Activated CD4-positive, alpha-beta T cell treated with anti-CD3 and anti-CD28 coated beads, Interleukin-2, amount 50 U/mL, for 4 hours (primary cell): ENCODE measurements around the gene KCNJ14.

ENCODE experiments used
- DNase-seq, 2 experiments: peaks; one replicate each; pipeline ENCODE4 v3.0.0-alpha.2; 2020

The KCNJ14 gene

DNA sequence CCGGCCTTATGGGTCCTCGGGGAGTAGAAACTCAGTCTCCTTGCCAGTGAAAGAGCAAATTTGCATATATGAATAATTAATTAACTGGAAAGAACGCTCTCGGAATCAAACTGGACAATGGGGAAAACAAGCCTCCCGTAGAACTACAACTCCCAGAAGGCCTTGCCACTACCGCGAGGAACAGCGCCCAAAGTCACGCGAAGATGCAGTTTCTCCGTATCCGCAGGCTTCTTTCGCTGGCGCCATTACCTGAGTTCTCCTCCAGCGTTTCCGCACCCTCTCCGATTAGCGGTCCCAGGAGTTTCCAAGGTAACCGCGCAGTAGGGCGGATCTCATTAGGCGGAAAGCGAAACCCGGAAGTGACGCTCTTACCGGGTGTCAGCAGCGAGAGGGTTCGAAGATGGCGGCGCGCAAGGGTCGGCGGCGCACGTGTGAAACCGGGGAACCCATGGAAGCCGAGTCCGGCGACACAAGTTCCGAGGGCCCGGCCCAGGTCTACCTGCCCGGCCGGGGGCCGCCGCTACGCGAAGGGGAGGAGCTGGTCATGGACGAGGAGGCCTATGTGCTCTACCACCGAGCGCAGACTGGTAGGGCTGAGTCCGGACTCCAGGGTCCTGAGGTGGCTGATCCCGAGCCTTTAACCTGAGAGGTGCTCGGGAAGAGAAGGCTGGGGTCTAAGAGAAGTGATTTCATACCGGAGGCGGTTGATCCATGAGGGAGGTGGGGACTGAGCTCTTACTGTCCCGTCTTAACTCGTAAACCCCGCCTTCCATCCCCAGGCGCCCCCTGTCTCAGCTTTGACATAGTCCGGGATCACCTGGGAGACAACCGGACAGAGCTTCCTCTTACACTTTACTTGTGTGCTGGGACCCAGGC, 9.5 kb upstream of the KCNJ14 start, which contains the start of gene GRWD1:
Gene GRWD1, plus strand, starts transcription at position 378 of the 876 bp plus-strand sequence. Its CDS starts 23 bp downstream, at position 401.
- DNase-seq, result peak; percentile 92 to 95

DNA sequence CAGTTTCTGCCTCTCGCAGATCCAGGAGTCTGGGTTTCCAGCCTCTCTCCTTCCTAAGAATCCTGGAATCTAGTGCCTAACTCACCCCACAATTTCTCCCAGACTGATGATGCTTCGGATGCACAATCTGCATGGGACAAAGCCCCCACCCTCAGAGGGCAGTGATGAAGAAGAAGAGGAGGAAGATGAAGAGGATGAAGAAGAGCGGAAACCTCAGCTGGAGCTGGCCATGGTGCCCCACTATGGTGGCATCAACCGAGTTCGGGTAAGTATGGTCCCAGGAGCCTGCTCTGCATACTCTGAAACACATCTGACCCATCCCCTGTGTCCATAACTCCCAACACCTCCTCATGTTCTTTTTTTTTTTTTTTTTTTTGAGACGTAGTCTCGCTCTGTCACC, 8.8 kb upstream of the KCNJ14 start:
- DNase-seq, result no peak

DNA sequence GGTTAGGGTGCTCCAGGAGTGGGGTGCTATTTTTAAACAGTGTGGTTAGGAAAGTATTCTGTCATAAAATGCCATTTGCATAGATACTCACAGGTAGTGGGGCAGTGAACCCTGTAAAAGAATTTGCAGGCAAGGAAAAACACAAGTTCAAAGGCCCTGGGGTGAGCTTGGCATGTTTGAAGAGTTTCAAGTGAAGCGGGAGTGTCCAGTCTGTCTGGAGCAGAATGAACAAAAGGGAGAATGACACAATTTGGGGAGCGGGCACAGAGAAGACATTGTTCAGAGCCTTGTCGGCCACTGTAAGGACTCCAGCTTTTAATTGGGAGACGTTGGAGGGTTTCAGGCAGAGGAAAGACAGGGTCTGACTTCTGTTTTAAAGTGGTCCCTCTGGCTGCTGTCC, 6.8 kb upstream of the KCNJ14 start:
- no peak for DNase-seq

DNA sequence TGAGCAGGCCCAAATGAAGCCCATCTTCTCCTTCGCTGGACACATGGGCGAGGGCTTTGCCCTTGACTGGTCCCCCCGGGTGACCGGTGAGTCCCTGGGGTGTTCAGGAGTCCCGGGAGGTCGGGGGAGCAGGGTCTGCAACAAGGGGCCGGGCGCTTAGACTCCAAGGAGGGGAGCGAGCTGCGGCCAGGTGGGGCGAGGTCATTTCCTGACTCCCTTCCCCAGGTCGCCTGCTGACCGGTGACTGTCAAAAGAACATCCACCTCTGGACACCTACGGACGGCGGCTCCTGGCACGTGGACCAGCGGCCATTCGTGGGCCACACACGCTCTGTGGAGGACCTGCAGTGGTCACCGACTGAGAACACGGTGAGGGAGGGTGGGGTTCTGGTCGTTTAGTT, 4.9 kb upstream of the KCNJ14 start:
- no peak for DNase-seq

DNA sequence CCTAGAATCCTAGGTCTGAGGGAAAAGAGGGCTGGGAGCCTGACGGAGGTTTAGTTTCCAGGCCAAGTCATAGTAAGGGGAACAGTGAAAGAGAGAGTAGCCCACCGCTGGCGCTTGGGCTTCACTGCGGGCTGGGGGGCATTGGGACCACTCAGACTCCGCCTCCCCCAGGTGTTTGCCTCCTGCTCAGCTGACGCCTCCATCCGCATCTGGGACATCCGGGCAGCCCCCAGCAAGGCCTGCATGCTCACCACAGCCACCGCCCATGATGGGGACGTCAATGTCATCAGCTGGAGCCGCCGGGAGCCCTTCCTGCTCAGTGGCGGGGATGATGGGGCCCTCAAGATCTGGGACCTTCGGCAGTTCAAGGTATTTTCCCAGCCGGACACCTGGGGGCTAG, 4.5 kb upstream of the KCNJ14 start:
- DNase-seq, result no peak

DNA sequence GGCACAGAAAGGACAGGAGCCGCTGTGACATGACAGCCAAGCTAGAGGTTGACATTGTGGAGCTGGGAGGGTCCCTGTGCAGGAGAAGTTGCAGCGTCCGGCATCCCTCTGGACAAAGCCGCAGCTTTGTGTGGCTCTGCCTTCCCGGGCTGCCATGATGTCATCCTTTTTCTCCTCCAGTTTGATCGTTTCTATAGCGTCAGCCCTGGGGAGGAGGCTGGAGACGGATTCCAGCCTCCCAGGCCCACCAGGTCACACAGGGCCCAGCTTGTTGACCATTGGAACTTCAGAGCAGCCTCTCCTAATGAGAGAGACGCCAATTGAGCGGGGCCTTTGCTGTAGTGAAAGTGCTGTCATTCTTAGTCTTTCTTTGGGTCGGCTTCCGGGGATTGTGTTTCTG, 3.8 kb upstream of the KCNJ14 start:
- no peak for DNase-seq

DNA sequence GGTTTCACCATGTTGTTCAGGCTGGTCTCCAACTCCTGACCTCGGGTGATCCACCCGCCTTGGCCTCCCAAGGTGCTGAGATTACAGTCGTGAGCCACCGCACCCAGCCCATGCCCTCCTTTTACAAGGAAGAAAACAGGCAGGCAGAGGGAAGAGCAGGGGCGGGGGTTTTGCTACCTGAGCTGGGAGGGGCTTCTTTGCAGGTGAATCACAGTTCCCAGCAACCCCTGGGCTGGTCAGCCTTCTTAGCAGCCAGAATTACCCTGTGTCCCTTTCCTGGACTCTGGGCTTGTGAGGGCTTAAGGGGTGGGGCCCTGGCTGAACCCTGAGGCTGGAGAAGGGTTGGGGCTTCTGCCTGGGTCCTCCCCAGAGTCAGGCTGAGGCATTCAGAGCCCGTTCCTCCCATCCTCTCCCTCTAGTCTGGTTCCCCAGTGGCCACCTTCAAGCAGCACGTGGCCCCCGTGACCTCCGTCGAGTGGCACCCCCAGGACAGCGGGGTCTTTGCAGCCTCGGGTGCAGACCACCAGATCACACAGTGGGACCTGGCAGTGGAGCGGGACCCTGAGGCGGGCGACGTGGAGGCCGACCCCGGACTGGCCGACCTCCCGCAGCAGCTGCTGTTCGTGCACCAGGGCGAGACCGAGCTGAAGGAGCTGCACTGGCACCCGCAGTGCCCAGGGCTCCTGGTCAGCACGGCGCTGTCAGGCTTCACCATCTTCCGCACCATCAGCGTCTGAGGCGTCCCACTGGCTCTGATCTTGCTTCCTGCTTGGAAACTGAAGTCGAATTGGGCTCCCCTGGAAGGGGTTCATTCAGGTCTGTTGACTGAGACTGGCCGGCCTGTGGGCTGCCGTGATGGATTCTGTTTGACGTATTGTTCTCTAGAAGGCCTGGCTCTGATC, 2.8 kb upstream of the KCNJ14 start:
- no peak for DNase-seq

DNA sequence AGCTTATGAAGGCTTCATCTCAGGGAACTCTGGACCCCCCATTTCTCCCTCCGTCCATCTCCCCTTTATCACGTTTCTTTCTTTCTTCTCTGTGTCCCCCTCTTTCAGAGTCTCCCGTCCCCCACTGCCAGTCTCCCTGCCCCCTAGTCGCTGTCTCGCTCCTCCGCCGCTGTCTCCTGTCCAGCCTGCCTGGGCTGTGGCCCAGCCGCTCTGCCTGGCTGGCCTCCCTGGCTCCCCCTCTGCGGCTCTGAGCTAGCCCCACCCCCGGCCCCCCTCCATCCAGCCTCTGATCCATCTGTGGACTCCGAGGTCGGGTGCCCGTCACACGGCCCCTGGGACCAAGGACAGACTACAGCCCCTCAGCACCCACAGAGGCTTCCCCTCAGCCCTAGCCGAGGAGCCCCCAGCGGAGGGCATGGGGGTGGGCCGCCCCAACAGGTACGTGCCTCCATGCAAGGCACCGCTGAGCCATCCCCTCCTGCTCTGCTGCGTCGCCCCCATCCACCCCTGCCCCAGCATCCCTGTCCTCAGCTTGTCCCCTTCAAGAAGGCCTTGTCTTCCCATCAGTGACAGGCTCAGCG, 1.1 kb upstream of the KCNJ14 start:
- DNase-seq, result no peak

DNA sequence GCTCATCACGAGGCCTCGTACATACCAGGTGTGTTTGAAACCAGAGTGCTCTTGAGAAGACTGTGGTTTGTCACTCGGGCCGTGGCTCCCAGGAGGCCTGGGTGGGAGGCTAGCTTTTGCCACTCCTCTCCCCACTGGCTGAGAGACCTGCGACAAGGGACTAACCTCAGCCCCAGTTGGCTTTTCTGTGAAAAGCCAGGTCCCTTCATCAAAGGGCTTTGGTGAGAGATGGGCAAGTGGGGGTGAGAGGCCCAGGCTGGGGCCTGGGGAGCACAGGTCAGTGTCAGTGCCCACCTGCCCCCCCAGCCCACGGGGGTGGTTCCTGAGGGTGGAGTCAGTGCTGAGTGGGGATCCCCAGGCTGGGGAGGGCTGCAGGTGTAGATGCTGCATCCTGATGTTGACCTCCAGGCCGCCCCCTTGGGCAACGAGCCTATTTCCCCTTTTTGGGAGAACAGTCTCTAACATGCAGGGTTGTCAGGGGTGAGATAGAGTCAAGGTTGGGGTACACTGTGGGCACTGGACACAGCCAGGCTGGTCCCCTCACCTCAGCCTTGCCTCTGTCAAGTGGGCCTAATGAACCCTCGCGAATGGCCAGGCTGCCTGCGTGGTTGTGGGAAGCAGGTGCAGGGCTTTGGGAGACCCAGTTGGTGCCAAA, 661 bp downstream of the KCNJ14 start:
- DNase-seq, result no peak

DNA sequence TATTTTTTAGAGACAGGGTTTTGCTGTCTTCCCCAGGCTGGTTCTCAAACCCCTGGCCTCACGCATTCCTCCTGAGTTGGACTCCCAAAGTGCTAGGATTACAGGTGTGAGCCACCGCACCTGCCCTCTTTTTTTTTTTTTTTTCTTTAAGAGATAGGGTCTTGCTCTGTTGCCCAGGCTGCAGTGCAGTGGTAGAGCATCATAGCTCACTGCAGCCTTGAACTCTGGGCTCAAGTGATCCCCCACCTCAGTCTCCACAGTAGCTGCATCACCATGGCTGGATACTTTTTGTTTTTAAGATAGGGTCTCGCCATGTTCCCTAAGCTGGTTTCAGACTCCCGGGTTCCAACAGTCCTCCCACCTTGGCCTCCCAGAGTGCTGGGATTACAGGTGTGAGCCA, 1.5 kb downstream of the KCNJ14 start:
- no peak for DNase-seq

DNA sequence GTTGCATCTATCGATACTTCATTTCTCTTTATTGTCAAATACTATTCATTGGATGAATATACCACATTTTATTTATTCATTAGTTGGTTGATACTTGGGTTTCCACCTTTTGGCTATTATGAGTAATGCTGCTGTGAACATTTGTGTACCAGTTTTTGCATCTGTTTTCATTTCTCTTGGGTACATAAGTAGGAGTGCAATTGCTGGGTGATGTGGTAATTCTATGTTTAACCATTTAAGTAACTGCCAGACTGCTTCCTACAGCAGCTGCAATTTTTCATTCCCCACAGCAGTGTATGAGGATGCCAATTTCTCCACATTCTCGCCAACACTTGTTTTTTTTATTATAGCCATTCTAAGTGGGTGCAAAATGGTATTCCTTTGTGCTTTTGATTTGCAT, 2.6 kb downstream of the KCNJ14 start:
- no peak for DNase-seq

DNA sequence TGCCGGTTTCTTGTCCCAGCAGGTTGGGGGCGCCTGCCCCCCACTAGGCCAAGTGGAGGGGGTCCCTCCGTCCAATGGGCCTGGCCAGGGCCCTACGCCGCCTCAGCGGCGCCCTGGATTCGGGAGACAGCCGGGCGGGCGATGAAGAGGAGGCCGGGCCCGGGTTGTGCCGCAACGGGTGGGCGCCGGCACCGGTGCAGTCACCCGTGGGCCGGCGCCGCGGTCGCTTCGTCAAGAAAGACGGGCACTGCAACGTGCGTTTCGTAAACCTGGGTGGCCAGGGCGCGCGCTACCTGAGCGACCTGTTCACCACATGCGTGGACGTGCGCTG, 6.2 kb downstream of the KCNJ14 start:
- no peak for DNase-seq

DNA sequence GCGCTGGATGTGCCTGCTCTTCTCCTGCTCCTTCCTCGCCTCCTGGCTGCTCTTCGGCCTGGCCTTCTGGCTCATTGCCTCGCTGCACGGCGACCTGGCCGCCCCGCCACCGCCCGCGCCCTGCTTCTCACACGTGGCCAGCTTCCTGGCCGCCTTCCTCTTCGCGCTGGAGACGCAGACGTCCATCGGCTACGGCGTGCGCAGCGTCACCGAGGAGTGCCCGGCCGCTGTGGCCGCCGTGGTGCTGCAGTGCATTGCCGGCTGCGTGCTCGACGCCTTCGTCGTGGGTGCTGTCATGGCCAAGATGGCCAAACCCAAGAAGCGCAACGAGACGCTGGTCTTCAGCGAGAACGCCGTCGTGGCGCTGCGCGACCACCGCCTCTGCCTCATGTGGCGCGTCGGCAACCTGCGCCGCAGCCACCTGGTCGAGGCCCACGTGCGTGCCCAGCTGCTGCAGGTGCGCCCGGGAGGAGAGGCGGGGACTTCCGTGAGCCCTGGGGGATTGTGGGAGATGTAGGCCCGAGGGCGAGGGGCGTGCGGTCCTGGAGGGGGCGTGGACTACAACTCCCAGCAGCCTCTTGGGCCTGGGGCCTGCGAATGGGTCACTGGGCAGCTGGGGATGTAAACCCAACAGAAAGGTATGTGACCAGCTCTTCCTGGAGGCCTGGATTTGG, 6.7 kb downstream of the KCNJ14 start:
- no peak for DNase-seq

DNA sequence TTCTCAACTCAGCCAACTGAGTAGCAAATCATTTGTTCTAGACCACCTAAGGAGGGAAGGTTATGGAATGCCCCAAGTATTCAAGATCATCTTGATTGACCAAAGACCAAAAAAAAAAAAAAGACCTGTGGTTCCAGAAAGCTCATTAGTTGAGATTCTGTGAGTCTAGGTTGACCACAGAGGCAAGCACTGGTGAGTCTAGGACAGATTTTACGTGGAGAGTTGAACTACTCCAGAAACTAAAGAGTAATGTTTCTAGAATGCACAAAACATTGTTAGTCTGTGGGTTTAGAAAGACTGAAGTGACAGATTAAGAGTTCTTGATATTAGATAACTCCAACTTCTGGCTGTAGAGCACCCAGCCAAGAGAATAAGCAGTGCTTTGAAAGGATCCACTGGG, 9.8 kb downstream of the KCNJ14 start:
- no peak for DNase-seq

DNA sequence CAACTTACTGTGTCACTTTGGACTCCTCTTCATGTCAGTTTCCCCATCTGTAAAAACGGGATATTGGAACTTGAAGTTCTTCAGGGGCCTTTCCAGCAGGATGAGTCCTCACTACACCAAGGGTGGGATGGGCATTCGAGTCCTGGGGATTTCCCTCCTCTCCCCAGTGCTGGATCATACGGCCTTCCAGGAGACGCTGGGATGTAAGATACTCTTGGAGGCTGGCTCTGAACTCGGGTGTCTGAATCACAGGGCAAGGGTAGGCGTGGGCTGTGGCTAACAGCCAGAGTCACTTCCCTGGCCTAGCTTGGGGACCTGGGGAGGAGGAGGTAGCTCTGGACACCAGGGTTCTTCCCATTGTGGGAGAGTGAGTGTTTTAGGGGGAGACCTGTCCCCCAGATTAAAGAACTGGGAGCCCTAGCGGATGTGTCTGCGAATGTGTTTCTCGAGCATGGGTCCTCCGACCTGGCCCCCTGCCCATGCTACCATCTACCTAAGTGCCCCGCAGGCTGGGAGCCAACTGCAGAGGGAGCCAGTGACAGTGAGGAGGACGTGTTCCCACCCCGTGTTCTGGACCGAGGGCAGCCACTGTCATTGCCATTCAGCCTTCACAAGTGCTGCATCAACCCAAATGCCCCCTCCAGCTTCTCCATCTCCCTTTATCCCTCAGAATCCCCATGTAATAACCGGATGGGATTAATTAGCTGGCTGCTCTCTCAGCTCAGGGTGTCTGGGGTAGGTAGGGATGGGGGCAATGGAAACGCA, 11.4 kb downstream of the KCNJ14 start:
- no peak for DNase-seq

DNA sequence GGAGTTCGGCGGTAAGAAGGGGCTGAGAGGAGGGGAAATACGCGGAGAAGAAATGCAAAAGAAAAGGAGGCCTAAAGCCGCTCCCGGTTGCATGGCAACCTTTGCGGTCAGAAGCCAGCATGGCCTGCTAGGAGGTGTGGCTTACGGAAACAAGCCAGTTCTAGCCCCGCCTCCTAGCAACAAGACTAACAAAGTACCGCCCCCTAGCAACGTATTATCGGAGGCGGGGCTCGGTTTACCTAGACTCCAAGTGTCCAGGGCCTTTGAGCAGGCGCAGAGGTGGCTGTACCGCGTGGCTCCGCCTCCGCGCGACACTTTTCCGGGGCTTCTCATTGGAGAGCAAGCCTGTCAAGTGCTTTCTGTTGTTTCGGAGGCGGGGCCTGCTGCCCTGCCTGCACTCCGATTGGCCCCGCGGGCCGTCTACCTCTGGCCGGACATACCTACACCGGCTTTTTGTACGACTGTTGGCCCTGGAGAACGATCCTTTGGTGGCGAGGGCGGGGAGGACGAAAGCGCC, 13.5 kb downstream of the KCNJ14 start:
- DNase-seq, result peak; percentile 99

DNA sequence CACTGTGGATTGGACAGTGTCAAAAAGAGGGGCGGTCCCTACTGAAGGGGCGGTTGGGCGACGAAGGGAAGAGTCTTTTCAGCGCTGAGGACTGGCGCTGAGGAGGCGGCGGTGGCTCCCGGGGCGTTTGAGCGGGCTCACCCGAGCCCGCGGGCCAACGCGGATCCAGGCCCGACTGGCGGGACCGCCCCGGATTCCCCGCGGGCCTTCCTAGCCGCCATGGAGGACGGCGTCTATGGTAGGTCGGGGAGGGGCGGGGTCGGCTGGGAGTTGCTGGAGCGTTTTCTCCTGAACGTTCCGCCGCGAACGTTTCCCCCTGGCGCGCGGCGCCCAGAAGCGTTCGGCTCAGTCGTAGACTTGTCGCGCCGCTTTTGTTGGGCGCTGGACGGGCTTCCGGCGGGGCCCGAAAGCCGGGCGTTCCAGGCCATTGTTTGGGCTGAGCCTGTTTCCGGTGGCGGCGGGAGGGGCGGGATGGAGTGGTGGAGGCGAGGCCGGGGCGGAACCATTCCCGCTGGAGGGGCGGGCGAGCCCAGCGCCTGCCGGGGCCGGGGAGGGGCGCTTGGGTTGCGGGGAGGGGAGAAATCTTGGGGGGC, 14.0 kb downstream of the KCNJ14 start, which contains the start of gene CYTH2:
Gene CYTH2, plus strand, starts transcription at position 81 of the 593 bp plus-strand sequence. Its CDS starts 139 bp downstream, at position 220.
- peak in 1 of 2 experiments; percentile 45 for DNase-seq

DNA sequence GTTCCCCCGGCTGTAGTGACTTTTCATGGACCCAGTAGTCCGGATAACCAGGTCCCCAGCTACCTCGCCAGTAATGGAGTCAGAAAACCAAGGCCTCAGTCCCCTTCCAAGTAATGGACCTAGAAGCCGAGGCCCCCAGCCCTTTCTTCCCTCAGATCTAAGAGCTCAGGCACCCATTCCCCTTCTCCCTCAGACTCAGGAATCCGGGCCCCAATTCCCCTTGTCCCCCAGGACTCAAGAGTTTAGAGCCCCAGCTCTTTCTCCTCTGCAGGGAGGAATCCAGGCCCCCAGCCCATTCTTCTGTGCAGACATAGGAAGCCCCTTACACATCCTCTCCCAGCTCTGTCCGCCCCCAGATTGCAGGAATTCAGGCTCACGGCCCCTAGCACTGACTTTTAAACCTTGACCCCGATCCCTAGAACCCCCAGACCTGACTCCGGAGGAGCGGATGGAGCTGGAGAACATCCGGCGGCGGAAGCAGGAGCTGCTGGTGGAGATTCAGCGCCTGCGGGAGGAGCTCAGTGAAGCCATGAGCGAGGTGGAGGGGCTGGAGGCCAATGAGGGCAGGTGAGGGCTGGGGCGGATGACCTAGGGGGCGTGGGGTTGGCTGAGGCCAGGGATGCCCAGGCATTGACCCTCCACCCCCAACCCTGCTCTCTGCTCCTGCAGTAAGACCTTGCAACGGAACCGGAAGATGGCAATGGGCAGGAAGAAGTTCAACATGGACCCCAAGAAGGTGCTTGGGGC, 14.7 kb downstream of the KCNJ14 start:
- no peak for DNase-seq

DNA sequence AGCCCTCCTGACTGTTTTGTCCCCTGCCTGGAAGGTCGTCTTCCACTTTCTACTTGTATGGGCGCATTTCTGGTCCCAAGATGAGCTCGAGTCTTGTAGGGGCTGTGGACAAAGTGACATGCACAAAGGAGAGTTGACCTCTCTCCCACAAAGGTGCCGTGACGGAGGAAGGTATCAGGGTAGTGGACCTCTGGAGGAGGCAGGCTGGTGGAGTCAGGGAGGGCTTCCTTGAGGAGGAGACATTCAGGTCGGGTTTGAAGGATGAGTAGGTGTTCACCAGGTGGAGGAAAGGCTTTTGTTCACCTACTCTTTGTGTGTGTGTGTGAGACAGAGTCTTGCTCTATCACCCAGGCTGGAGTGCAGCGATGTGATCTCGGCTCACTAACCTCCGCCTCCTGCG, 15.5 kb downstream of the KCNJ14 start:
- DNase-seq, result no peak

DNA sequence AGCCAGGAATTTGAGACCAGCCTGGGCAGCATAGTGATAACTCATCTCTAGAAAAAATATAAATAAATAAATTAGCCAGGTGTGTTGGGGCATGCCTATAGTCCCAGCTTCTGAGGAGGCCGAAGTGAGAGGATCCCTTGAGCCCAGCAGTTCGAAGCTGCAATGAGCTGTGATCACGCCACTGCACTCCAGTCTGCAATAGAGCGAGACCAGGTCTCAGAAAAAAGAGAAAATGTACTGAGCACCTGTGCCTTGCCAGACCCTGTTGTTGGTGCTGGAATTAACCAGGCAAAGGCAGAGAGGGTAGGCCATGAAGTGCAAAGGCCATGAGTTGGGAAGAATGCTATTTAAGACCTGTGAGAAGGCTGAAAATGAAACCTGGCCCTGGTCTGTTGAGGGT, 16.5 kb downstream of the KCNJ14 start:
- no peak for DNase-seq
